Osteoblast (primary cell): ENCODE results near the gene ESF1. TPM values are rescaled to one million over a fixed set of nuclear protein-coding genes. Genes with fewer than 3 reads are reported as not detected.

Source experiments
- DNase-seq: peaks from one replicate; pipeline ENCODE4 v3.0.0; 2011; ENCODE audit warnings: low spot score, mixed read lengths; ENCODE audit not compliant: insufficient read length; ENCODE audit errors: missing footprints
- H2AFZ ChIP-seq: 2 replicates; pipeline ENCODE4 v1.6.0; 2011; ENCODE audit warnings: mild to moderate bottlenecking, low read length
- H3K27ac ChIP-seq: 2 replicates; pipeline ENCODE4 v1.5.1; 2011; ENCODE audit warnings: mild to moderate bottlenecking, low read depth, low read length, moderate library complexity
- H3K27me3 ChIP-seq: 2 replicates; pipeline ENCODE4 v1.6.0; 2012; ENCODE audit warnings: mild to moderate bottlenecking, control low read depth, inconsistent platforms, low read length, moderate library complexity; ENCODE audit not compliant: insufficient read depth
- H3K36me3 ChIP-seq: 2 replicates; pipeline ENCODE4 v1.5.1; 2011; ENCODE audit warnings: mild to moderate bottlenecking, low read length, control low read depth, moderate library complexity; ENCODE audit not compliant: insufficient read depth
- H3K4me1 ChIP-seq: 2 replicates; pipeline ENCODE4 v1.5.1; 2011; ENCODE audit warnings: mild to moderate bottlenecking, low read length, control low read depth, moderate library complexity; ENCODE audit not compliant: insufficient read depth
- H3K4me2 ChIP-seq: 2 replicates; pipeline ENCODE4 v1.6.0; 2011; ENCODE audit warnings: mild to moderate bottlenecking, low read length; ENCODE audit not compliant: insufficient read depth
- H3K4me3 ChIP-seq: fragments of 200-600 bp; sonication (generic); 3 replicates; pipeline ENCODE4 v1.5.1; 2012; ENCODE audit warnings: mild to moderate bottlenecking, low read length, inconsistent platforms; ENCODE audit not compliant: insufficient read depth
- H3K79me2 ChIP-seq: 2 replicates; pipeline ENCODE4 v1.6.0; 2012; ENCODE audit warnings: mild to moderate bottlenecking, low read length, control low read depth, inconsistent platforms; ENCODE audit not compliant: insufficient read depth
- H3K9me3 ChIP-seq: 2 replicates; pipeline ENCODE4 v1.5.1; 2011; ENCODE audit warnings: low read depth, low read length, control low read depth
- H4K20me1 ChIP-seq: 2 replicates; pipeline ENCODE4 v1.6.0; 2012; ENCODE audit warnings: mild to moderate bottlenecking, low read length, control low read depth; ENCODE audit not compliant: insufficient read depth
- CTCF ChIP-seq: IDR thresholded peaks from 2 replicates; pipeline ENCODE4 v1.5.1; 2011; ENCODE audit warnings: mild to moderate bottlenecking, low read depth, low read length, moderate library complexity; ENCODE audit errors: extremely low read depth
- total RNA-seq: library from RNA; depleted of rRNA; stranded (reverse); fragments of >200 nt; gene quantifications from 2 replicates; pipeline ENCODE4 v1.2.3, GENCODE V29; 2012

Gene ESF1
- total RNA-seq, 1 donor = 9.0 TPM

GRCh38 chr20:13700761-13701160 lies 84.0 kb downstream of the ESF1 start:
- Histone ChIP-seq H2AFZ (no peak overlapping the region), H3K27me3 (no peaks in the 10 kb centered on the region), H3K79me2 (no peaks in the 10 kb centered on the region), H3K9me3 (no peaks in the 10 kb centered on the region), H3K36me3 (no peaks in the 10 kb centered on the region), H4K20me1 (no peaks in the 10 kb centered on the region), H3K4me1 (no peaks in the 10 kb centered on the region), H3K4me2 (no peak overlapping the region), H3K4me3 (no peak overlapping the region), H3K27ac (no peak overlapping the region)
- TF ChIP-seq CTCF = no peak
- no peak for DNase-seq

- TF ChIP-seq CTCF = no peak
- Histone ChIP-seq H3K79me2 (no peaks in the 10 kb centered on the region), H3K4me3 (no peak overlapping the region), H4K20me1 (no peaks in the 10 kb centered on the region), H3K9me3 (no peaks in the 10 kb centered on the region), H3K27ac (no peak overlapping the region), H3K4me2 (no peak overlapping the region), H2AFZ (no peak overlapping the region), H3K27me3 (no peaks in the 10 kb centered on the region), H3K36me3 (no peaks in the 10 kb centered on the region), H3K4me1 (no peaks in the 10 kb centered on the region)
- no peak for DNase-seq
Measured at GRCh38 chr20:13694420-13695150, 90.1 kb downstream of the ESF1 start.

GRCh38 chr20:13692802-13693736 lies 91.7 kb downstream of the ESF1 start:
- Histone ChIP-seq H4K20me1 (no peaks in the 10 kb centered on the region), H3K9me3 (no peaks in the 10 kb centered on the region), H2AFZ (no peak overlapping the region), H3K4me3 (no peak overlapping the region), H3K27me3 (no peaks in the 10 kb centered on the region), H3K4me1 (no peaks in the 10 kb centered on the region), H3K79me2 (no peaks in the 10 kb centered on the region), H3K4me2 (no peak overlapping the region), H3K36me3 (no peaks in the 10 kb centered on the region), H3K27ac (no peak overlapping the region)
- no peak for DNase-seq
- no peak for TF ChIP-seq CTCF

GRCh38 chr20:13690943-13691342 lies 93.8 kb downstream of the ESF1 start:
- Histone ChIP-seq H4K20me1 (no peaks in the 10 kb centered on the region), H3K27ac (no peak overlapping the region), H2AFZ (no peak overlapping the region), H3K4me3 (no peak overlapping the region), H3K36me3 (no peaks in the 10 kb centered on the region), H3K79me2 (no peaks in the 10 kb centered on the region), H3K27me3 (no peaks in the 10 kb centered on the region), H3K4me2 (no peak overlapping the region), H3K4me1 (no peaks in the 10 kb centered on the region), H3K9me3 (no peaks in the 10 kb centered on the region)
- DNase-seq = no peak
- no peak for TF ChIP-seq CTCF
